ENCODE measurements around the gene PLEKHO2. TPM values are rescaled to one million over a fixed set of nuclear protein-coding genes. Genes with fewer than 3 reads are reported as not detected.

Gene PLEKHO2
- total RNA-seq, 1 experiment from 2014 or later = 4.5 TPM

DNA sequence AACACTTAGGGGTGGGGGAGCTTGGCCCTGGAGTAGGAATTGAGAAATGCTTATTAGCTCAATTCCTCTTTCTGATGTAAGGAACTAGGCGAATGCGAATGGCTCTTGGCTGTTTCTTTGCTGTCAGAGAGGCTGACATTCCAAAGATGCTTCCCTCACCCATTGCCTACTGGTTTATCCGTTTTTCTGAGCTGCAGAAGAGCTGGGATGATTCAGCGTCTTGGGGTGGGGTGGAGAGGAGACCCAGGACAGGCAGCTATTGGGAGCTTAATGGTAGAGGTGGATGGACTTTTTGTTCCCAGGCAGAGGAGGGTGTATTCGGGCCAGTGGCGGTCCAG, 9.8 kb downstream of the PLEKHO2 start:
- Mint-ChIP-seq H3K9me3 (ENCODE audit: unreplicated experiment) (no peaks in the 10 kb centered on the region), H3K4me1 (ENCODE audit: low read depth, unreplicated experiment) (peaks cover 17% of the 10 kb centered on the region), H3K4me3 (ENCODE audit: unreplicated experiment) (no peak overlapping the region), H3K27me3 (ENCODE audit: insufficient read depth, unreplicated experiment) (no peaks in the 10 kb centered on the region), H3K36me3 (ENCODE audit: insufficient read depth, unreplicated experiment) (peaks cover 11% of the 10 kb centered on the region), H3K27ac (ENCODE audit: unreplicated experiment) (peak overlapping the region; percentile 83)
- DNase-seq = no peak
- intact Hi-C loops (cut with micrococcal nuclease; ENCODE audit: unreplicated experiment) = no loop called here
- POLR2A ChIA-PET = interaction anchor here (0.6 to 0.9 kb wide), 2 partner anchors 10 to 40 kb away, joined by 3 to 5 read pairs; no protein-coding TSS in a partner anchor
- Histone ChIP-seq H3K9me3 (no peaks in the 10 kb centered on the region), H3K4me1 (0 out of 2 replicates have a peak, but pooled peaks cover 8% of the 10 kb centered on the region), H3K27me3 (replicated peaks; ENCODE audit: control insufficient read depth, insufficient read depth, low read length) (no peaks in the 10 kb centered on the region), H3K36me3 (ENCODE audit: control insufficient read depth, insufficient read depth, low read length) (no peaks in the 10 kb centered on the region), H3K4me3 (ENCODE audit: low read depth, low read length) (no peak overlapping the region)
- BruUV-seq (replicated peaks) = no TSS peak
- TF ChIP-seq, protein P1, sequence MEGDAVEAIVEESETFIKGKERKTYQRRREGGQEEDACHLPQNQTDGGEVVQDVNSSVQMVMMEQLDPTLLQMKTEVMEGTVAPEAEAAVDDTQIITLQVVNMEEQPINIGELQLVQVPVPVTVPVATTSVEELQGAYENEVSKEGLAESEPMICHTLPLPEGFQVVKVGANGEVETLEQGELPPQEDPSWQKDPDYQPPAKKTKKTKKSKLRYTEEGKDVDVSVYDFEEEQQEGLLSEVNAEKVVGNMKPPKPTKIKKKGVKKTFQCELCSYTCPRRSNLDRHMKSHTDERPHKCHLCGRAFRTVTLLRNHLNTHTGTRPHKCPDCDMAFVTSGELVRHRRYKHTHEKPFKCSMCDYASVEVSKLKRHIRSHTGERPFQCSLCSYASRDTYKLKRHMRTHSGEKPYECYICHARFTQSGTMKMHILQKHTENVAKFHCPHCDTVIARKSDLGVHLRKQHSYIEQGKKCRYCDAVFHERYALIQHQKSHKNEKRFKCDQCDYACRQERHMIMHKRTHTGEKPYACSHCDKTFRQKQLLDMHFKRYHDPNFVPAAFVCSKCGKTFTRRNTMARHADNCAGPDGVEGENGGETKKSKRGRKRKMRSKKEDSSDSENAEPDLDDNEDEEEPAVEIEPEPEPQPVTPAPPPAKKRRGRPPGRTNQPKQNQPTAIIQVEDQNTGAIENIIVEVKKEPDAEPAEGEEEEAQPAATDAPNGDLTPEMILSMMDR (IDR thresholded peaks at IDR 0.05; ENCODE audit: insufficient read depth in 1 of 2, low read depth in 1 of 2, low read length in 1 of 2, severe bottlenecking in 1 of 2, unreplicated experiment in 1 of 2) = no peak
- CTCF ChIA-PET = interaction anchor here (0.5 to 1.3 kb wide), 3 partner anchors 16 to 136 kb away, joined by 3 to 4 read pairs (median 3); no protein-coding TSS in a partner anchor

DNA sequence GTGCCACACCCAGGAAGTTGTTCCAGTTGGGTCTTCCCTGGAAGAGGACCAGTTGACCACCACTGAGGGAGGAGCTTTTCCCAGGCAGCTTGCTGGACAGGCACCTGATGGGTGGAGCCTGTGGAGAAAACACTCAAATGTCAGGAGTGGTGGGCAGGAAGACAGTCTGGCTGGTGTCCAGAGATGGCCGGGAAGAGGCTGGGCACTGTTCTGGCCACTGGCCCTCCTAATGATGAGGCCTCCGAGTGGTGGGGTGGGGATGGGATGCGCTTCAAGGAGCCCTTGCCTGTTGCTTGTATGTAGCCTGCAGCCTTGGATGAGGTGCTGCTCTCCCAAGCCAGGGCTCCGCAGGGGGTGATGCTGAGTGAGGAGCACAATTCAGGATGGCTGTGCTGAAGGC, 12.3 kb downstream of the PLEKHO2 start:
- H3K9me3 Mint-ChIP-seq (ENCODE audit: unreplicated experiment) = no peaks in the 10 kb centered on the region

DNA sequence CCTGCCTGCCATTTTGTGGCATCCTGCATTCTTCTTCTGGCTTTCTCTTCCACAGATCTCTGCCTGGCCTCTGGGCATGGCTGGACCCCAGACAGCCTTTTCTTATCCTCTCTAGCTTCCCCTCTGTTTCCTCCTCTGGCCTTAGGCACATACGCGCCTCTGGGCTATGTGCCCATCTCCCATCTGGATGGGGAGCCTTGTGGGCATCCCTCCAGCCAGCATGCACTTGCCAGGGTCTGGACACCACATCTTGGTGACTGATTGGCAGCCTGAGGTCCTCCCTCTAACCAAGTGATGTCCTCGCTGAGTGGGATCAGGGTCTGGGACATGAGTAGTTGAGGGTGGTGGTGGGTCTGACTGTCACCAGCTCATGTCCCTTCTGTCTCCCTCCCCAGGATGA, 12.8 kb downstream of the PLEKHO2 start:
- DNase-seq = no peak
- no TSS peak for BruUV-seq (replicated peaks)
- H3K27me3 Mint-ChIP-seq (ENCODE audit: insufficient read depth, unreplicated experiment) = no peaks in the 10 kb centered on the region

More for the DNA sequence above, 12.3 kb downstream of the PLEKHO2 start:
- H3K27me3 ChIP-seq (replicated peaks; ENCODE audit: control insufficient read depth, insufficient read depth, low read length) = no peaks in the 10 kb centered on the region
- Mint-ChIP-seq H3K36me3 (ENCODE audit: insufficient read depth, unreplicated experiment) (peaks cover 6% of the 10 kb centered on the region), H3K27ac (ENCODE audit: unreplicated experiment) (no peak overlapping the region), H3K27me3 (ENCODE audit: insufficient read depth, unreplicated experiment) (no peaks in the 10 kb centered on the region), H3K4me1 (ENCODE audit: low read depth, unreplicated experiment) (peaks cover 18% of the 10 kb centered on the region), H3K4me3 (ENCODE audit: unreplicated experiment) (no peak overlapping the region)
- DNase-seq = no peak
- no peak overlapping the region for H3K4me3 ChIP-seq (ENCODE audit: low read depth, low read length)
- CTCF ChIA-PET = no interaction called here
- H3K9me3 ChIP-seq = no peaks in the 10 kb centered on the region
- TF ChIP-seq, protein P1 (IDR thresholded peaks at IDR 0.05; ENCODE audit: insufficient read depth in 1 of 2, low read depth in 1 of 2, low read length in 1 of 2, severe bottlenecking in 1 of 2, unreplicated experiment in 1 of 2) = no peak
- no TSS peak for BruUV-seq (replicated peaks)
- no peaks in the 10 kb centered on the region for H3K36me3 ChIP-seq (ENCODE audit: control insufficient read depth, insufficient read depth, low read length)
- POLR2A ChIA-PET = no interaction called here
- H3K4me1 ChIP-seq = 0 out of 2 replicates have a peak, but pooled peaks cover 14% of the 10 kb centered on the region
- intact Hi-C loops (cut with micrococcal nuclease; ENCODE audit: unreplicated experiment) = no loop called here

More for the DNA sequence above, 12.8 kb downstream of the PLEKHO2 start:
- H3K9me3 Mint-ChIP-seq (ENCODE audit: unreplicated experiment) = no peaks in the 10 kb centered on the region
- H3K36me3 ChIP-seq (ENCODE audit: control insufficient read depth, insufficient read depth, low read length) = no peaks in the 10 kb centered on the region
- no peaks in the 10 kb centered on the region for H3K27me3 ChIP-seq (replicated peaks; ENCODE audit: control insufficient read depth, insufficient read depth, low read length)
- H3K4me3 ChIP-seq (ENCODE audit: low read depth, low read length) = no peak overlapping the region
- no peak overlapping the region for H3K27ac Mint-ChIP-seq (ENCODE audit: unreplicated experiment)
- peaks cover 6% of the 10 kb centered on the region for H3K36me3 Mint-ChIP-seq (ENCODE audit: insufficient read depth, unreplicated experiment)
- TF ChIP-seq, protein P1 (IDR thresholded peaks at IDR 0.05; ENCODE audit: insufficient read depth in 1 of 2, low read depth in 1 of 2, low read length in 1 of 2, severe bottlenecking in 1 of 2, unreplicated experiment in 1 of 2) = no peak
- intact Hi-C loops (cut with micrococcal nuclease; ENCODE audit: unreplicated experiment) = no loop called here
- ChIA-PET CTCF (no interaction called here), POLR2A (no interaction called here)
- H3K4me1 Mint-ChIP-seq (ENCODE audit: low read depth, unreplicated experiment) = peaks cover 18% of the 10 kb centered on the region
- H3K4me3 Mint-ChIP-seq (ENCODE audit: unreplicated experiment) = no peak overlapping the region
- 0 out of 2 replicates have a peak, but pooled peaks cover 14% of the 10 kb centered on the region for H3K4me1 ChIP-seq
- no peaks in the 10 kb centered on the region for H3K9me3 ChIP-seq
